ENCODE measurements around the gene MEIOSIN.
"Not testable (repeated sequence)": the region's sequence is repeated elsewhere in the genome, so short reads cannot be mapped to it uniquely, and the experiment has no call there.

Gene MEIOSIN, protein sequence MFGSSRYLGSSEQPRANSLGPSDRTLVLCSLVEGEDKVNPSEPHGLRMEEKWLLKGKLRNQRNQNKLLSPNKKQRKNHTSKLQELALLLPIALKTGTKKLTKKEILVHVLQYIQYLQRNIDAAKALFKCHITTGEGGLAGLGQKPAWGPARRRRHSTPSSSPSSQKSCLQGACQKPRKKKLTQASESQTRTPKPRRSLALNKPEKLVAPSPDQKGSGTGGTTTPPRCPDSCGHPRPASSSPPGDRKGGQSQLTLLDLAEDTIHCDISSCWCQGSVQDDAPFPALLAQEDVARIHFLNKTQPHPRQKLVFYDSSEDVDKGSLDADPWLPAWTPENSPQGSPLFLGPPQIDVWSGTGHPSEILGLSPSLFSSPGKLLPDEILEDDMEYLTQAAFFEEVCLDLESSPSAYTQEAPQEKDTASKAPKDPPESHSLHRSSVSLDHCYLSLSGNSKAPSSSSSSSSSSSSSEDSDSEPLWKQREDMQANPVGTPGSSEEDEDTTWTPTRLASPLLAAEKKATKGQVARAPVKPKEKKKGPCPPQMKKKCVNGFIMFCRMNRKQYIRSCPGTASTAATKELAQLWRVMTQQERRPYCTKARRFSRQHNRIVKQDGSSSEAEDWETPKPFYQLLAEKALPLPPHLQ

DNA sequence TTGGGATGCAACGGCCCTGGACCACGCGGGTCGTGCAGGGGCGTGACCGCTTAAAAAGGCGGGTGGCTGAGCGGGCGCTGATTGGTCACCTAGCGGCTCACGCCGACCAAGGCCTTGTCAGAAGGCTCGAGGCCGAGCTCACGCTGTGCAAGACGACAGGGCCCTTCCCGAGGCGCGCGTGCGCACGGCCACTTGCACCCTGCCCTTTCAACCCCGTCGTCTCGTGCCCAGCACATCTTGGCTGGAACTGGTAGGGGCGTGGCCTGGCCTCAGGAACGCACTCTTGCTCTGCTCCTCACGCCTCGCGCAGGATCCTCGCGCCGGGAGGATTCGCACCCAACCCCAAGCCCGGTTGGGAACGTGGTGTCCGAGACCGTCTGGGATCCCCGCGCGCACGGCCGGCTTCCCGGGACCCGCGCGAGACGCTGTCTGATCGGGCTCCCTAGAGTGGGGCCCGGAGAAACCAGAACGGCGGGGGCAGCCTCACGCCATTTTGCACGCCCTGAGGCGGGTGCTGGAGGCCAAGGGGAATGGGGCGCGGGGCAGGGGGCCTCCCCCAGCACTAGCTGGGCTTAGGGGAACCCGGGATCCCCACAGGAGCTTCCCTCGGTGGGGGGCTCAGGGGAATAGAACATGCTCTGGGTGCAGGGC lies at the start of gene MEIOSIN:
TSS of gene MEIOSIN (plus strand) at position 280 of the 651 bp plus-strand sequence. CDS start 1,938 bp downstream, outside the sequence.
- TF ChIP-seq, protein P1, sequence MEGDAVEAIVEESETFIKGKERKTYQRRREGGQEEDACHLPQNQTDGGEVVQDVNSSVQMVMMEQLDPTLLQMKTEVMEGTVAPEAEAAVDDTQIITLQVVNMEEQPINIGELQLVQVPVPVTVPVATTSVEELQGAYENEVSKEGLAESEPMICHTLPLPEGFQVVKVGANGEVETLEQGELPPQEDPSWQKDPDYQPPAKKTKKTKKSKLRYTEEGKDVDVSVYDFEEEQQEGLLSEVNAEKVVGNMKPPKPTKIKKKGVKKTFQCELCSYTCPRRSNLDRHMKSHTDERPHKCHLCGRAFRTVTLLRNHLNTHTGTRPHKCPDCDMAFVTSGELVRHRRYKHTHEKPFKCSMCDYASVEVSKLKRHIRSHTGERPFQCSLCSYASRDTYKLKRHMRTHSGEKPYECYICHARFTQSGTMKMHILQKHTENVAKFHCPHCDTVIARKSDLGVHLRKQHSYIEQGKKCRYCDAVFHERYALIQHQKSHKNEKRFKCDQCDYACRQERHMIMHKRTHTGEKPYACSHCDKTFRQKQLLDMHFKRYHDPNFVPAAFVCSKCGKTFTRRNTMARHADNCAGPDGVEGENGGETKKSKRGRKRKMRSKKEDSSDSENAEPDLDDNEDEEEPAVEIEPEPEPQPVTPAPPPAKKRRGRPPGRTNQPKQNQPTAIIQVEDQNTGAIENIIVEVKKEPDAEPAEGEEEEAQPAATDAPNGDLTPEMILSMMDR (conservative IDR thresholded peaks at IDR 0.05), result no peak
- no peak for TF ChIP-seq ZFX (IDR thresholded peaks at IDR 0.05)
- no peak within 1 kb of the TSS for H3K27ac ChIP-seq

DNA sequence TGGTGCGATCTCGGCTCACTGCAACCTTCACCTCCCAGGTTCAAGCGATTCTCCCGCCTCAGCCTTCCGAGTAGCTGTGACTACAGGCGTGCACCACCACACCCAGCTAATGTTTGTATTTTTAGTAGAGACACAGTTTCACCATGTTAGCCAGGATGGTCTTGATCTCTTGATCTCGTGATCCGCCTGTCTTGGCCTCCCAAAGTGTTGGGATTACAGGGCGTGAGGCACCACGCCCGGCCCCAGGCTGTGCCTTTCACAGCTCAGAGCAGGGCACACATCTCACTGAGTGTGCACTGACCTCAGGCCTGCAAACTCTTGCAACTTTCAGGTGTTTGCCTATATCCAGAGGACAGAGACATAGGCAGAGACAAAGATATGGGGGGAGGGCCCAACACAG lies 48.2 kb upstream of the MEIOSIN start:
- not testable (repeated sequence) for H3K27ac ChIP-seq

DNA sequence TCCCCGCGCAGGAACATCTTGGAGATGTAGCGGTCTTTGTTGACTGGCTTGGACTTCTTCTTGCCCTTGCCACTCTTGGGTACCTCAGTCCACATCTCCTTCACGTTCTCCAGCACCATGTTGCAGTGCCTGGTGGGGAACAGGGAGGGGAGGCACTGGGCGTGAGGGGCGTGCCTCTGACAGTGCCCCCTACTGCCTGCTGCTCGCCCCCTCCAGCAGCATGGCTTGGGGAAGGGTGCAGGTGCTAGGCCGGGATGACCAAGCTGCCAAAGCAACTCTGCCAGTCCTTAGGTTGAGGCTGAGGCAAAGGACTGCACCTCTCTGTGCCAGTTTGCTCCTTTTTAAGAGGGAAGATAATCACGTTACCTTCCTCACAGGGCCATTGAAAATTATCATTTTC lies 45.6 kb upstream of the MEIOSIN start:
- no peak overlapping the region for H3K27ac ChIP-seq
- TF ChIP-seq ZFX (IDR thresholded peaks at IDR 0.05), result no peak
- TF ChIP-seq, protein P1 (conservative IDR thresholded peaks at IDR 0.05), result no peak

DNA sequence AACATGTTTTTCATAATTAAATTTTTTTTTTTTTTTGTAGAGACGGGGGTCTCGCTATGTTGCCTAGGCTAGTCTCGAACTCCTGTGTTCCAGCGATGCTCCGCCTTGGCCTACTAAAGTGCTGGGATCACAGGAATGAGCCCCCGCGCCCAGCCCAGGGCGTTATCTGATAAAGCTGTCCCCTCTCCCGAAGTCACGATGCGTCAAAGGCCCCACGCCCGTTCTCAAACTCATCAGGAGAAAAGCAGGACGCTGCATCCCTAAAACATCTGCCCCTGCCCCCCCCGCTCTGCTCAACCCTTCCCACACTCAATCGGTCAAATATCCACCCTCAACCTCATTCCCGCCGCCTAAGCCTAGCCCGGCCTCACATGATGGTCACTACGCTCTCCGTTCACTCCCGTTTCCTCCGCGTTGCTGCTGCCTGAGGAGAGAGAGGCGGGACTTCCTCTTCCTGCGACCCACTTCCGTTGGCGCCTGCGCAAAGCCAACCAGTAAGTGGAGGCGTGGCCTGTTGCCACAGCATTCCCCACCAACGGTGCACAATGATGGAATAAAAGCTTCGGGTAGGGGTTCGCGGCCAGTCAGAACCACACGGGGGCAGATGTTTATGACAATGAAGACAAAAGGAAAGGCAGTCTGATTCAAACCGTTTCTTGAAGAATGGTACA lies 41.6 kb upstream of the MEIOSIN start, which contains the start of gene SNRPD2:
TSS of gene SNRPD2 (minus strand) at position 438 of the 671 bp plus-strand sequence. CDS start at position 373, 65 bp downstream.
- peak within 1 kb of the TSS; percentile 86 for H3K27ac ChIP-seq

DNA sequence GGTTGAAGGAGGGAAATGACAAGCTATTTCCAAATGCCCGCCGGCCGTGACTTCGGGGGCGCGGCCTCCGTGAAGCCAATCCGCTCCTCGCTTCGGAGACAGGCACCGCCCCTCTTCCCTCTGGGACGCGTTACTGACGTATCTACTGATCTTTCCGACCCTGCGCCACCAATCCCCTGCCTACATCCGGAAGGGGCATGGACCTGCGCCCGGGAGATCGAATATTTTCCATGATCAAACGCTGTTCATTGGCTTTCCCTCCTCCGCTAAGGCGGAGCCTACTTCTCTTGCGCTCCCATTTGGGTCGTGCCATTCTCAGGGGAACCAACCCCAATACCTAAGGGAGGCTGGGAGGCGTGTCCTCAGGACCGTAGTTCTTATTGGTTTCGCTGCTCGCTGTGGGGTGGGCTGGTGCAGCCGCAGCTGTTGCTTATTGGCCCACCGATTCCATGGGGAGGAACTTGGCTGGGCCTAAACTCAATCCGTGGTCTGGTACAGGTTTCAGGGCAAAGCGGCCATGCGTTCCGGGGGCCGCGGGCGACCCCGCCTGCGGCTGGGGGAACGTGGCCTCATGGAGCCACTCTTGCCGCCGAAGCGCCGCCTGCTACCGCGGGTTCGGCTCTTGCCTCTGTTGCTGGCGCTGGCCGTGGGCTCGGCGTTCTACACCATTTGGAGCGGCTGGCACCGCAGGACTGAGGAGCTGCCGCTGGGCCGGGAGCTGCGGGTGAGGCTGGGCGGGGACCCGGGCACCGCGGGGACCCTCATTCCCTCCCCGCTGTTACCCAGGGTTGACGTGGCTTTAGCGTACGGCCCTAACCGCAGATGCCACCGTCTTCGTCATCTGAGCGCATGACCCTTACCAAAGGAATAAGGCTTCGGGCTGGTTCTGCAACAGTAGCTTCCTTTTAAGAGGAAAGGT lies 40.8 kb upstream of the MEIOSIN start, which contains the start of gene QPCTL:
TSS of gene QPCTL (plus strand) at position 480 of the 919 bp plus-strand sequence. CDS start at position 518, 38 bp downstream.
- no peak; the same call in 1 of the 2 replicates for TF ChIP-seq ZFX (IDR thresholded peaks at IDR 0.05)
- TF ChIP-seq, protein P1 (conservative IDR thresholded peaks at IDR 0.05), result no peak

More for the DNA sequence above, 41.6 kb upstream of the MEIOSIN start, which contains the start of gene SNRPD2:
- peak; percentile 37; the same call in 1 of the 2 replicates for TF ChIP-seq ZFX (IDR thresholded peaks at IDR 0.05)
- TF ChIP-seq, protein P1 (conservative IDR thresholded peaks at IDR 0.05), result no peak

DNA sequence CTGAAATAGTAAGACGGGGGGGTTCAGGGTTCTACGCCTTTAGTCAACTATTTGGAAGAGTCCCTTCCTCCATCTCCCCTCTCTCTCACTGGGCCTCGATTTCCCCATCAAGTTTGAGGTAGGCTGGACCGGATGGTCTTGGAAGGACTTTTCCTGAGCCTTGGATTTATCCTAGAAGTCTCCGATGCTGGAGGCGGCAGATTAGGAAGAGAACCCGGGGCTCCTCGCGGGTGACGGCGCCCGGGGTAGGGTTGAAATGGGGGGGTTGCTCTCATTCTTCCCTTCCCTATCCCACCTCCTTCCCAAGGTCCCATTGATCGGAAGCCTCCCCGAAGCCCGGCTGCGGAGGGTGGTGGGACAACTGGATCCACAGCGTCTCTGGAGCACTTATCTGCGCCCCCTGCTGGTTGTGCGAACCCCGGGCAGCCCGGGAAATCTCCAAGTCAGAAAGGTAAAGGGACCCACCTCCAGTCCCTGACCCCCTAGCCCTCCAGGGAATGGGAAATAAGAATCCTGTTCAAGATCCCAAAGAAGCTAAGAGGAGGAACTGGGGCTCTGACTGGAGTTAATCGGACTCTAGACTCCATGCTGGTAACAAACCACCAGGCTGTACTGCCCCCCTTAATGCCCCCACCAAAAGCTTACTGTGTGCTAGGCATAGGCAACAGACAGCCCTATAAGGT lies 40.0 kb upstream of the MEIOSIN start:
- H3K27ac ChIP-seq, result peak overlapping the region; percentile 86

More for the DNA sequence above, 40.8 kb upstream of the MEIOSIN start, which contains the start of gene QPCTL:
- H3K27ac ChIP-seq, result peak within 1 kb of the TSS; percentile 86

More for the DNA sequence above, 40.0 kb upstream of the MEIOSIN start:
- TF ChIP-seq, protein P1 (conservative IDR thresholded peaks at IDR 0.05), result peak; percentile 87
- no peak for TF ChIP-seq ZFX (IDR thresholded peaks at IDR 0.05)

Measured in C4-2B (cell line).